BLaER1 treated with 17β-estradiol and CSF1 and Interleukin-3, amounts not matched to agents 10 nM and 100 nM (cell line): ENCODE results near the gene CCP110.

Experiments
- H3K27ac ChIP-seq, 11 experiments: shearing (Covaris generic); formaldehyde crosslinking; 2 replicates each; pipeline ENCODE4 v1.8.1; 2022
- H3K27me3 ChIP-seq, 11 experiments: shearing (Covaris generic); formaldehyde crosslinking; 2 replicates each; pipeline ENCODE4 v1.8.1; 2022
- H3K36me3 ChIP-seq, 11 experiments: shearing (Covaris generic); formaldehyde crosslinking; 2 replicates each; pipeline ENCODE4 v1.8.1; 2022
- H3K4me1 ChIP-seq, 10 experiments: shearing (Covaris generic); formaldehyde crosslinking; 2 replicates each; pipeline ENCODE4 v1.8.1; 2022
- H3K4me2 ChIP-seq, 11 experiments: shearing (Covaris generic); formaldehyde crosslinking; 2 replicates each; pipeline ENCODE4 v1.8.1; 2022
- H3K4me3 ChIP-seq, 10 experiments: shearing (Covaris generic); formaldehyde crosslinking; 2 replicates each; pipeline ENCODE4 v1.8.1; 2022
- H3K9ac ChIP-seq, 11 experiments: shearing (Covaris generic); formaldehyde crosslinking; 2 replicates each; pipeline ENCODE4 v1.8.1; 2022
- H3K9me3 ChIP-seq, 11 experiments: shearing (Covaris generic); formaldehyde crosslinking; replicated peaks in 1 of 11; 2 replicates each; pipeline ENCODE4 v1.8.1; 2022
- H4K20me1 ChIP-seq, 11 experiments: shearing (Covaris generic); formaldehyde crosslinking; 2 replicates each; pipeline ENCODE4 v1.8.1; 2022
- Cebpa-rat ChIP-seq, 11 experiments: shearing (Covaris generic); IDR thresholded peaks; 2 replicates each; pipeline ENCODE4 v1.8.1; 2022

The CCP110 gene, protein sequence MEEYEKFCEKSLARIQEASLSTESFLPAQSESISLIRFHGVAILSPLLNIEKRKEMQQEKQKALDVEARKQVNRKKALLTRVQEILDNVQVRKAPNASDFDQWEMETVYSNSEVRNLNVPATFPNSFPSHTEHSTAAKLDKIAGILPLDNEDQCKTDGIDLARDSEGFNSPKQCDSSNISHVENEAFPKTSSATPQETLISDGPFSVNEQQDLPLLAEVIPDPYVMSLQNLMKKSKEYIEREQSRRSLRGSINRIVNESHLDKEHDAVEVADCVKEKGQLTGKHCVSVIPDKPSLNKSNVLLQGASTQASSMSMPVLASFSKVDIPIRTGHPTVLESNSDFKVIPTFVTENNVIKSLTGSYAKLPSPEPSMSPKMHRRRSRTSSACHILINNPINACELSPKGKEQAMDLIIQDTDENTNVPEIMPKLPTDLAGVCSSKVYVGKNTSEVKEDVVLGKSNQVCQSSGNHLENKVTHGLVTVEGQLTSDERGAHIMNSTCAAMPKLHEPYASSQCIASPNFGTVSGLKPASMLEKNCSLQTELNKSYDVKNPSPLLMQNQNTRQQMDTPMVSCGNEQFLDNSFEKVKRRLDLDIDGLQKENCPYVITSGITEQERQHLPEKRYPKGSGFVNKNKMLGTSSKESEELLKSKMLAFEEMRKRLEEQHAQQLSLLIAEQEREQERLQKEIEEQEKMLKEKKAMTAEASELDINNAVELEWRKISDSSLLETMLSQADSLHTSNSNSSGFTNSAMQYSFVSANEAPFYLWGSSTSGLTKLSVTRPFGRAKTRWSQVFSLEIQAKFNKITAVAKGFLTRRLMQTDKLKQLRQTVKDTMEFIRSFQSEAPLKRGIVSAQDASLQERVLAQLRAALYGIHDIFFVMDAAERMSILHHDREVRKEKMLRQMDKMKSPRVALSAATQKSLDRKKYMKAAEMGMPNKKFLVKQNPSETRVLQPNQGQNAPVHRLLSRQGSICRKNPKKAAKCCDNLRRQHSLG

DNA sequence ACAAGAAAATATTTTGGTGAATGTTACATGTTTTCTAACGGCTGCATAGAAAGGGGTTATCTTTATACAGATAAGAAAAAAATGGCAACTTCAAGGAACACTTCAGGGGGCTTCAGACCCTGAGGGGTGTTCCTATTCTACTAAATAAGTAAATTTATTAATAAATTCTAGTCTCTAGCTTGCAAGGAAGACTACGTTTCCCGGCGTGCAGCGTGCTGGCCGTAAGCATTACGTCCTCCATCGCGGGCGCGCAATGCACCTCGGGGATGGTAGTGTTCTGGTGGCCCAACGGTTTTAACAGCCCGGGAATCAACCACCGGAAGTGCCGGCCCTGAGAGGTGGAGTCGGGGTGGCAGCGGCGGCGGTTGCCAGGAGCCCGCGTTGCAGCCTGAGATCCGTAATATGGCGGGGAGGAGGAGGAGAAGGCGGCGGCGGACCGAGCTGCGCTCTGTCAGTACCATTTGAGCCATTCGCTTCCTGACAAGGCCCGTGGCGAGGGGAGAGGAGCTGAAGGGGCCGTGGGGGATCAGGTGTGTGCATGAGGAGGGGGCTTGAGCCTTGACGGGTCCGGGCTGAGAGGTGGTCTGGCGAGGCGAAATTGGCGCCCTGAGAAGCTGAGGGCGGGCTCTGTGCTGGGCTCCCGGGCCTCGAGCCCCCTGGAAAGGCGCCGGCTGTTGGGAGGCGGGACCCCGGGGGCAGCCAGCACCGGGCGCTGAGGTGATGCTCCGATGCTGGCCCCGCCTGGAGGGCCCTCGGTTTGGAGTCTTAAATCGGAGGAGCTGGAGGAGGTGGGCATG, at the start of gene CCP110:
Gene CCP110 (plus strand): TSS at position 384 of the 797 bp plus-strand sequence. CDS start 3,940 bp downstream, outside the sequence.
- peaks cover 0 to 7% (median 0%) of the 10 kb centered on the region in 11 experiments; a peak in 7 of 22 replicates for H4K20me1 ChIP-seq
- H3K4me3 ChIP-seq = peak within 1 kb of the TSS; percentile 89 to 99 (median 96)
- H3K36me3 ChIP-seq = peaks cover 7 to 24% (median 15%) of the 10 kb centered on the region in 11 experiments
- H3K4me1 ChIP-seq = peaks cover 46 to 52% (median 49%) of the 10 kb centered on the region in 10 experiments
- no peaks in the 10 kb centered on the region for H3K27me3 ChIP-seq
- peak within 1 kb of the TSS; percentile 80 to 91 (median 88) for H3K9ac ChIP-seq
- H3K4me2 ChIP-seq = peak within 1 kb of the TSS; percentile 80 to 97 (median 91)
- no peaks in the 10 kb centered on the region for H3K9me3 ChIP-seq
- no peak for TF ChIP-seq Cebpa-rat (IDR thresholded peaks at IDR 0.05)
- H3K27ac ChIP-seq = peak within 1 kb of the TSS; percentile 33 to 90 (median 84); a peak in 21 of 22 replicates

DNA sequence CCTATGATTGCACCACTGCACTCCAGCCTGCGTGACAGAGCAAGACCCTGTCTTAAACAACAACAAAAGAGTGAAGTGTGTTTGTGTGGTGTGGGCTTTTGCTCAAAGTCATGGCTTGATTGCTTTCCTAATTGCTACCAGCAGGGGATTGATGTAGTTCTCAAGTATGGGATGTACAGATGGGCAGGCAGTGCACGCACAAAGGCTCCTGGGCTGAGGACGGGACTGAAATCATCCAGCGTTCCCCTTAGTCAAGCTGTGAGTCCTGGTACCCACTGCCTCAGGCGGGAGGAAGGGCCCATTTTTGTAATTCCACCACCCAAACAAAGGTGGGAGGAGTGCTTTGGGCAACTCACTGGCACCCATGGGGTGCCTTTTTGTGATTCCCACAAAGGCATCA, 49.1 kb upstream of the CCP110 start:
- no peaks in the 10 kb centered on the region for H4K20me1 ChIP-seq
- no peaks in the 10 kb centered on the region for H3K36me3 ChIP-seq
- H3K27ac ChIP-seq = no peak overlapping the region
- no peak overlapping the region for H3K4me3 ChIP-seq
- H3K9ac ChIP-seq = no peak overlapping the region
- TF ChIP-seq Cebpa-rat (IDR thresholded peaks at IDR 0.05) = no peak
- H3K4me1 ChIP-seq = no peaks in the 10 kb centered on the region
- no peaks in the 10 kb centered on the region for H3K9me3 ChIP-seq
- no peak overlapping the region for H3K4me2 ChIP-seq
- H3K27me3 ChIP-seq = no peaks in the 10 kb centered on the region

DNA sequence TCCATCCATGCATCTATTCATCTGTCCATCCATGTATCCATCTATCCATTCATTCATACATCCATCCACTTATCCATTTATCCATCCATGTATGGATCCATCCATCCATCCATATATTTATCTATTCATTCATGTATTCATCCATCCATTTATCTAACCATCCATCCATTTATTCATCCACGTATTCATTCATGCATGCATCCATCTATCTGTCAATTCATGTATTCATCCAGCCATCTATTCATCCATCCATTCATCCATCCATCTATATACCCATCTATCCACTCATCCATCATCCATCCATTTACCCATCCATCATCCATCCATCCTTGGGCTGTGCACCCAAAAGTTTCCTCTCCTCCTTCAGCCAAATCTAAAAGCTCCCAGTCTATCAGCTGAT, 45.2 kb upstream of the CCP110 start:
- H3K9ac ChIP-seq = no peak overlapping the region
- no peaks in the 10 kb centered on the region for H3K4me1 ChIP-seq
- no peak overlapping the region for H3K4me2 ChIP-seq
- no peak overlapping the region for H3K4me3 ChIP-seq
- no peak overlapping the region for H3K27ac ChIP-seq
- no peaks in the 10 kb centered on the region for H3K27me3 ChIP-seq
- no peaks in the 10 kb centered on the region for H4K20me1 ChIP-seq
- no peak for TF ChIP-seq Cebpa-rat (IDR thresholded peaks at IDR 0.05)
- no peaks in the 10 kb centered on the region; a peak in 1 of 22 replicates for H3K9me3 ChIP-seq
- H3K36me3 ChIP-seq = no peaks in the 10 kb centered on the region

DNA sequence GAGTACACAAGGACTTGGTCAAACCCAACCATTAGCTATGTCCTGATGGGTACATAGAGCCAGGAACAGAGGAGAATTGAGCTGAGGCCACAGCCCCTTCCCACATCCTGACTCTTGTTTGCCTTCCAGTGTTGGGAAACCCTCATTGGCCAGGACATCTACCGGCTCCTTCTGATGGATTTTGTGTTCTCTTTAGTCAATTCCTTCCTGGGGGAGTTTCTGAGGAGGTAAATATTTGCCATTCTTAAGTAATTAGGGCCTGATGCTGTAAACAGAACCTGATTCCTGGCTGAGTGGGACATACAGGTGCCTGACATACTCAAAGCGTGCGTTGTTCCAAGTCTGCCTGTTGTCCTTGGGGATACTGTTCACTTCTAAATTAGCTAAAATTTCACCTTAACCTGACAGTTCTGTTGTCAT, 44.4 kb upstream of the CCP110 start:
- H3K27me3 ChIP-seq = no peaks in the 10 kb centered on the region
- no peaks in the 10 kb centered on the region for H3K4me1 ChIP-seq
- H3K4me2 ChIP-seq = no peak overlapping the region
- no peak overlapping the region for H3K4me3 ChIP-seq
- no peaks in the 10 kb centered on the region for H4K20me1 ChIP-seq
- no peaks in the 10 kb centered on the region; a peak in 1 of 22 replicates for H3K9me3 ChIP-seq
- no peak overlapping the region for H3K9ac ChIP-seq
- no peak overlapping the region for H3K27ac ChIP-seq
- TF ChIP-seq Cebpa-rat (IDR thresholded peaks at IDR 0.05) = no peak
- H3K36me3 ChIP-seq = no peaks in the 10 kb centered on the region

DNA sequence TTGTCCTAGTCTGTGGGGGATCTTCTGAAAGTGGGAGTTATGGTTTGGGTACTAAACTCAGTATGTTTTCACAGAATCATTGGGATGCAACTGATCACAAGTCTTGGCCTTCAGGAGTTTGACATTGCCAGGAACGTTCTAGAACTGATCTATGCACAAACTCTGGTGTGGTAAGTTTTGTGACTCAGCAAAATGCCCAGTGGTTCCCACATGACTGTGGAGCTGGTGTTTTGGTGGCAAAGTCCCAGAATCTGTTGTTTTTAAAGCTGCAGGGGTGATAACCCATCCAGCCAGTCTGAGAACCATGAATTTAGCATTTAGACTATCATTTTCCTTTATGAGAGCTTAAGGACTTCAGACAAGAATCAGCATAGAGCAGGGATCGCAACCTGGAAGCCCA, 42.4 kb upstream of the CCP110 start:
- Histone ChIP-seq H3K4me1 (no peaks in the 10 kb centered on the region), H4K20me1 (no peaks in the 10 kb centered on the region), H3K9ac (no peak overlapping the region), H3K27me3 (no peaks in the 10 kb centered on the region), H3K36me3 (no peaks in the 10 kb centered on the region), H3K27ac (no peak overlapping the region), H3K4me2 (no peak overlapping the region), H3K9me3 (no peaks in the 10 kb centered on the region; a peak in 1 of 22 replicates), H3K4me3 (no peak overlapping the region)
- TF ChIP-seq Cebpa-rat (IDR thresholded peaks at IDR 0.05) = no peak

DNA sequence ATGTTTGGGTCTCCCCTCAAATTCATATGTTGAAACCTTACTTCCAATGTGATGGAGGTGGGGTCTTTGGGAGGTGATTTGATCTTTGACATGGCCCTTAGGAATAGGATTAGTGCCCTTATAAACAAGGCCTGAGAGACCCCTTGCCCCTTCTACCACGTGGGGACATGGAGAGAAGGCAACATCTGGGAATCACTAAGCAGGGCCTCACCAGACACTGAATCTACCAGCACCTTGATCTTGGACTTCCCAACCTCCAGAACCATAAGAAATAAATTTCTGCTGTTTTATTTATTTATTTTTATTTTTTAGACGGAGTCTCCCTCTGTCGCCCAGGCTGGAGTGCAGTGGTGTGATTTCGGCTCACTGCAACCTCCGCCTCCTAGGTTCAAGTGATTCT, 42.0 kb upstream of the CCP110 start:
- H3K36me3 ChIP-seq = no peaks in the 10 kb centered on the region
- H3K27me3 ChIP-seq = no peaks in the 10 kb centered on the region
- no peaks in the 10 kb centered on the region for H3K4me1 ChIP-seq
- H3K27ac ChIP-seq = no peak overlapping the region
- no peak overlapping the region for H3K4me3 ChIP-seq
- H4K20me1 ChIP-seq = no peaks in the 10 kb centered on the region
- no peak for TF ChIP-seq Cebpa-rat (IDR thresholded peaks at IDR 0.05)
- H3K9me3 ChIP-seq = no peaks in the 10 kb centered on the region; a peak in 1 of 22 replicates
- H3K9ac ChIP-seq = no peak overlapping the region
- no peak overlapping the region for H3K4me2 ChIP-seq

DNA sequence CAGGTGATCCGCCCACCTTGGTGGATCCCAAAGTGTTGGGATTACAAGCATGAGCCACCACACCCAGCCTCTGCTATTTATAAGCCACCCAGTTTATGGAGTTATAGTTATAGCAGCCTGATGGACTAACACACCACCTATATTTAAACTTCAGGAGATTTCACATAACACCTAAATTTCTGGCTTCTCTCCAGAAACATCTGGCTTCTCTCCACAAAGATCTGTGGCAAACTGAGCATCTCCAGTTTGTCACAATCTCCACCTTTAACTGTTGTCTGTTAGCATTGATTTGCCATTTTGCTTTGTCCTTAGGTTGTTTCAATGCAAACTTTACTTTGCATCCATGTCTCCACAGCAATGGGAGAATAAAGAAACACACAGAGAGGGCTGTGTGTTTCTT, 41.5 kb upstream of the CCP110 start:
- no peak overlapping the region for H3K4me2 ChIP-seq
- no peaks in the 10 kb centered on the region for H3K27me3 ChIP-seq
- no peak overlapping the region for H3K27ac ChIP-seq
- H3K4me1 ChIP-seq = peaks cover 0 to 4% (median under 1%) of the 10 kb centered on the region in 10 experiments; a peak in 6 of 20 replicates
- no peaks in the 10 kb centered on the region; a peak in 1 of 22 replicates for H3K9me3 ChIP-seq
- TF ChIP-seq Cebpa-rat (IDR thresholded peaks at IDR 0.05) = no peak
- no peaks in the 10 kb centered on the region for H4K20me1 ChIP-seq
- no peak overlapping the region for H3K4me3 ChIP-seq
- H3K9ac ChIP-seq = no peak overlapping the region
- H3K36me3 ChIP-seq = no peaks in the 10 kb centered on the region

DNA sequence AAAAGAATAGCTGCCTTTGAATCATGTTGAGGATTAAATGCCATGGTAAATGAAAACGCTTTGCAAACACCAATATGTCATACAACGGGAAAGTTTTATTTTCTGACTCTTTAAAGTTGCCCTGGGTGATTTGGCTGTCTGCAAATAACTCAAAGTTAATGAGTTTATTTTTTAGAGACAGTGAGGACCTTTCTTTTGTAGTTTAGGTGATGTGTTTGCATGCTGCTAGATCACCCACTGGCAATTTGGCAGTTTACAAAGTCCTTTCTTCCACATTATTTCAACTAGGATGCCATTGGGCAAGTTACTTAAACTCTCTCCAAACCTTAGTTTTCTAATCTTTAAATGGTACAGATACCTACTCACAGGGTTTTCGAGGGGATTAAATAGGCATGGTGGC, 39.6 kb upstream of the CCP110 start:
- Histone ChIP-seq H3K9ac (no peak overlapping the region), H3K4me1 (peaks cover 14 to 22% (median 19%) of the 10 kb centered on the region in 10 experiments), H4K20me1 (no peaks in the 10 kb centered on the region), H3K4me3 (no peak overlapping the region), H3K27me3 (no peaks in the 10 kb centered on the region), H3K9me3 (no peaks in the 10 kb centered on the region; a peak in 1 of 22 replicates), H3K4me2 (no peak overlapping the region), H3K27ac (no peak overlapping the region), H3K36me3 (no peaks in the 10 kb centered on the region)
- no peak for TF ChIP-seq Cebpa-rat (IDR thresholded peaks at IDR 0.05)
